HG03097 (cell line): ENCODE measurements around the gene CMC1.

ENCODE experiments used
- ATAC-seq: cut with Tn5 transposase; IDR thresholded peaks from one replicate; pipeline ENCODE4 v1.9.1; 2021; ENCODE audit not compliant: unreplicated experiment, low FRiP score

Gene CMC1

DNA sequence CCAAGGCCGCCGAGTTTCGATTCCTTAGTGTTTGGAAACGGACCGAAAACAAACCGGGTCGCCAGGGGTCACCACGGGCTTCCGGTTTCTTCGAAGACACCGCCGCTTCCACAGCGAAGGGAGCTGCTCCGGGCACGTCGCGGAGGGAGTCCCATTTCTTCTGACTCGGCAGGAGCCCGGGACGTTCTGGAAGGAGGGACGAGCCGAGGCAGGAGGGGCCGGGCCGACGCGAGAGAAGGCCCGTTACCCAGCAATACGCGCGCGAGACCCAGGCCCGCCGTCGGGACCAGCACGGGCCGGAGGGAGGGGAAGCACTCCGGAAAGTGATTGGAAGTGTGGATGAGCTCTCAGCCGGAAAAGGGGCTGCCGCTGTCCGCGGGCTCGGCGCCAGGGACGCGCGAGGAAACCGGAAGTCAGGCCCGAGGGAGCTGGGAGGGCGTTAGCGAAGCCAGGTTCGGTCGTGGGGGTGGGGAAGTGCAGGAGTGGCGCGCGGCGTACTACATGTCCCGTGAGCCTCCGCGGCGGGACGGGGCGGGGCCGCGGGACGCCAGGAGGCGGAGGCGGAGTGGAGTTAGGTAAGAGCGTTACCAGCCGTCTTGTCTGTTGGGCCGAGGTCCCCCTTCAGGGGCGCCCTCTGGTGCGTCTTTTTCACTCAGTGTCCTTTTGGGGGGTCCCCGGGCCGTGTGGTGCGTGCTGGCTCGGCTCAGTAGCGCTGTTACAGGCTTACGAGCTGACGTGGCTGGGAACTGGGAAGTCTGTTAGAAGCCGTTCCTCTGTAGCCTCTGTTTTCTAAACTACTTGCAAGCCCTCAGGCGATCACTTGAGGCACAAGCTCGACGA, 107.4 kb downstream of the CMC1 start, which contains the start of the genes AZI2 and ZCWPW2:
Gene AZI2 (minus strand): TSS at position 196 of the 840 bp plus-strand sequence. CDS start 8,207 bp downstream, outside the sequence.
Gene ZCWPW2 (plus strand): TSS at position 93 of the 840 bp plus-strand sequence. CDS start 64,348 bp downstream, outside the sequence.
- peak; percentile 96 for ATAC-seq

DNA sequence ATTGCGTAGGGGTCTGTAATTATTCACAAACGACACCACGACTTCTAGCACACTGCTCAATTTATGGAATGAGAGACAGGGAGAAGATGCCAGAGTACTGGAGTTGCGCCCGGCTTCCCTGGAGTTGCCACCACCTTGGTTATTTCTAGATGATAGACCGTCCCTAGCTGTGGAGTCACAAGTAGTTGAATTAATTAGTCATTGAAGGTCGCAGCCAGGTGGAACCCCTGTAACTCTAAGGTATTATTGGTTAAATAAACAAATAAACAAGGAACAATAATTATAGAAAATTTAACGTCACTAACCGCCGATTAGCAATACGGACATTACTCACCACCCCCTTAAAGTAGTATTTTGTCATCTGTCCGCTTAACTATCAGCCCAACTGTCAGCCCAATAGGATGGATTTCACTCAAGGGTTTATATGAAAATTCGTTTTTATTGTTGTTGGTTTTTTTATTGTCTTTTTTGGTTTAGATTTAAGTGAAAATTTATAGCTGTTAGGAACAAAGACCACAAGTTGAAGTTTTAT, 108.1 kb downstream of the CMC1 start:
- ATAC-seq: no peak
